Measurements from ENCODE around the gene NUDT2.

- no peak for TF ChIP-seq BHLHE40 (IDR thresholded peaks at IDR 0.05; ENCODE audit: low read depth, low read length)
- TF ChIP-seq, protein P1, sequence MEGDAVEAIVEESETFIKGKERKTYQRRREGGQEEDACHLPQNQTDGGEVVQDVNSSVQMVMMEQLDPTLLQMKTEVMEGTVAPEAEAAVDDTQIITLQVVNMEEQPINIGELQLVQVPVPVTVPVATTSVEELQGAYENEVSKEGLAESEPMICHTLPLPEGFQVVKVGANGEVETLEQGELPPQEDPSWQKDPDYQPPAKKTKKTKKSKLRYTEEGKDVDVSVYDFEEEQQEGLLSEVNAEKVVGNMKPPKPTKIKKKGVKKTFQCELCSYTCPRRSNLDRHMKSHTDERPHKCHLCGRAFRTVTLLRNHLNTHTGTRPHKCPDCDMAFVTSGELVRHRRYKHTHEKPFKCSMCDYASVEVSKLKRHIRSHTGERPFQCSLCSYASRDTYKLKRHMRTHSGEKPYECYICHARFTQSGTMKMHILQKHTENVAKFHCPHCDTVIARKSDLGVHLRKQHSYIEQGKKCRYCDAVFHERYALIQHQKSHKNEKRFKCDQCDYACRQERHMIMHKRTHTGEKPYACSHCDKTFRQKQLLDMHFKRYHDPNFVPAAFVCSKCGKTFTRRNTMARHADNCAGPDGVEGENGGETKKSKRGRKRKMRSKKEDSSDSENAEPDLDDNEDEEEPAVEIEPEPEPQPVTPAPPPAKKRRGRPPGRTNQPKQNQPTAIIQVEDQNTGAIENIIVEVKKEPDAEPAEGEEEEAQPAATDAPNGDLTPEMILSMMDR (conservative IDR thresholded peaks at IDR 0.05; ENCODE audit: low read depth, low read length), result no peak
- no peak for TF ChIP-seq CEBPB (IDR thresholded peaks at IDR 0.05; ENCODE audit: low read depth, low read length)
- TF ChIP-seq RFX5 (IDR thresholded peaks at IDR 0.05; ENCODE audit: low read depth, low read length), result no peak
- no peak for TF ChIP-seq USF2 (IDR thresholded peaks at IDR 0.05; ENCODE audit: low read depth, low read length)
- no peak for TF ChIP-seq SMC3 (IDR thresholded peaks at IDR 0.05; ENCODE audit: low read depth, low read length)
- TF ChIP-seq POLR2A (IDR thresholded peaks at IDR 0.05; ENCODE audit: low read depth, low read length), result no peak
- no peak for TF ChIP-seq RAD21 (IDR thresholded peaks at IDR 0.05; ENCODE audit: low read length)
- TF ChIP-seq MXI1 (IDR thresholded peaks at IDR 0.05; ENCODE audit: borderline replicate concordance, low read depth, low read length), result no peak
- TF ChIP-seq MAFK (IDR thresholded peaks at IDR 0.05; ENCODE audit: low read depth, low read length), result no peak
- TF ChIP-seq RCOR1 (IDR thresholded peaks at IDR 0.05; ENCODE audit: insufficient replicate concordance, low read length), result no peak
- no peak for TF ChIP-seq ELK1 (IDR thresholded peaks at IDR 0.05; ENCODE audit: borderline replicate concordance, low read depth, low read length)
These were observed 45.0 kb downstream of the NUDT2 start for GRCh38 chr9:34374339-34374738.
